Nucleus accumbens (tissue), 56 donors: Measurements from ENCODE around the gene TMEM59.
"Not testable (repeated sequence)": the region's sequence is repeated elsewhere in the genome, so short reads cannot be mapped to it uniquely, and the experiment has no call there.

ENCODE experiments used
- DNase-seq, 56 donors: peaks; one replicate each; lab custom pipeline; 2025; lab: John Stamatoyannopoulos, UW

The TMEM59 gene

GRCh38 chr1:54053745-54054437 lies 887 bp upstream of the TMEM59 start:
- DNase-seq = peak in 3 of 56 donors; percentile 8 to 47 (median 31)

GRCh38 chr1:54052431-54052933 lies 522 bp downstream of the TMEM59 start:
- DNase-seq = peak in 30 of 56 donors; percentile 10 to 81 (median 46)

- DNase-seq = peak in 1 of 56 donors; percentile 28
Observed at GRCh38 chr1:54051933-54052430, 1.0 kb downstream of the TMEM59 start.

- DNase-seq = not testable (repeated sequence)
Observed at GRCh38 chr1:54050435-54050834, 2.6 kb downstream of the TMEM59 start.

GRCh38 chr1:54047384-54048305 lies 5.4 kb downstream of the TMEM59 start:
- DNase-seq = no peak

GRCh38 chr1:54046671-54047383 lies 6.2 kb downstream of the TMEM59 start:
- DNase-seq = no peak

GRCh38 chr1:54045496-54045895 lies 7.5 kb downstream of the TMEM59 start:
- peak in 9 of 56 donors; percentile 3 to 21 (median 7) for DNase-seq

- no peak for DNase-seq
Observed at GRCh38 chr1:54041806-54042205, 11.2 kb downstream of the TMEM59 start.

GRCh38 chr1:54037476-54037875 lies 15.5 kb downstream of the TMEM59 start:
- no peak for DNase-seq

- DNase-seq = peak in 4 of 56 donors; percentile 2 to 23 (median 12)
Observed at GRCh38 chr1:54028306-54029251, 24.4 kb downstream of the TMEM59 start.

- DNase-seq = no peak
Observed at GRCh38 chr1:54027848-54028247, 25.2 kb downstream of the TMEM59 start.

- DNase-seq = not testable (repeated sequence)
Observed at GRCh38 chr1:54024811-54025210, 28.2 kb downstream of the TMEM59 start.

GRCh38 chr1:54024358-54024757 lies 28.6 kb downstream of the TMEM59 start:
- DNase-seq = no peak

- DNase-seq = not testable (repeated sequence)
Observed at GRCh38 chr1:54019562-54020176, 33.3 kb downstream of the TMEM59 start.

- DNase-seq = no peak
Observed at GRCh38 chr1:54018635-54019034, 34.4 kb downstream of the TMEM59 start.

- no peak for DNase-seq
Observed at GRCh38 chr1:54017979-54018378, 35.0 kb downstream of the TMEM59 start, which contains the start of gene LDLRAD1. LDLRAD1 (minus strand) TSS chr1:54018186; CDS start chr1:54018112, 74 bp downstream.

GRCh38 chr1:54016343-54017282 lies 36.4 kb downstream of the TMEM59 start:
- DNase-seq = no peak
